ENCODE data around the gene SDC3.

DNA sequence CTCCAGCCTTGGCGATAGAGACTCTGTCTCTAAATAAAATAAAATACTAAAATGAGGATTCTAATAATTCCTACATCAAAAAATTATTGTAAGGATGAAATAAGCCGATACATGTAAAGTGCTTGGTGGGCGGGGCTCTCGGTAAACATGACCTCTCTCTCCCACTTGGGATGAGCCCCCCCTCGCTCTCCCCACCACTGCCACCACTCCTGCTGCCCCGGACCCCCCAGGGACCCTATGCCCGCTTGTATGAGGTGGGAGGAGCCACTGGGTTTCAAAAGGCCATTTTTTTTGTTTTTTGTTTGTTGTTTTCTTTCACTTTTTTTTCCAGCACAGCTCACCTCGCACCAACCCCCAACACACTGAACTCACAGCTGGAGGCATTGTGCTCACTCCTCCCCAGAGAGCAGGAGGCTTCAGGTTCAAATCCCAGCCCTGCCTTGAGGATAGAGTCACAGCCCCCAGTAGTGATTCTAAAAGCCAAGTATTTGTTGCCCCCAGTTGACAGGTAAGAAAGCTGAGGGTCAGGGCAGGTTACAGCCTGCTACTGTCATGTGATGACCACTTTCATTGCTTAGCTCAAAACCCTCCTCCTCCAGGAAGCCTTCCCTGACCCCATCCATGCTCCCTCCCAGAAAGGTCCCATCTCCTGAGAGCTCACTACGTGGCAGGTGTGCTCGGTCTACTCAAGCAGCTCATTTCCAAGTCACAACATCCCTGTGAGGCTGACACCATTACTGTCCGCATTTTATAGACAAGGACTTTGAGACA is 4.2 kb downstream of the SDC3 start:
- TF ChIP-seq, protein P1, sequence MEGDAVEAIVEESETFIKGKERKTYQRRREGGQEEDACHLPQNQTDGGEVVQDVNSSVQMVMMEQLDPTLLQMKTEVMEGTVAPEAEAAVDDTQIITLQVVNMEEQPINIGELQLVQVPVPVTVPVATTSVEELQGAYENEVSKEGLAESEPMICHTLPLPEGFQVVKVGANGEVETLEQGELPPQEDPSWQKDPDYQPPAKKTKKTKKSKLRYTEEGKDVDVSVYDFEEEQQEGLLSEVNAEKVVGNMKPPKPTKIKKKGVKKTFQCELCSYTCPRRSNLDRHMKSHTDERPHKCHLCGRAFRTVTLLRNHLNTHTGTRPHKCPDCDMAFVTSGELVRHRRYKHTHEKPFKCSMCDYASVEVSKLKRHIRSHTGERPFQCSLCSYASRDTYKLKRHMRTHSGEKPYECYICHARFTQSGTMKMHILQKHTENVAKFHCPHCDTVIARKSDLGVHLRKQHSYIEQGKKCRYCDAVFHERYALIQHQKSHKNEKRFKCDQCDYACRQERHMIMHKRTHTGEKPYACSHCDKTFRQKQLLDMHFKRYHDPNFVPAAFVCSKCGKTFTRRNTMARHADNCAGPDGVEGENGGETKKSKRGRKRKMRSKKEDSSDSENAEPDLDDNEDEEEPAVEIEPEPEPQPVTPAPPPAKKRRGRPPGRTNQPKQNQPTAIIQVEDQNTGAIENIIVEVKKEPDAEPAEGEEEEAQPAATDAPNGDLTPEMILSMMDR (IDR thresholded peaks at IDR 0.05; ENCODE audit: low read depth, low read length), result no peak
- TF ChIP-seq EZH2phosphoT487 (IDR thresholded peaks at IDR 0.05; ENCODE audit: low read depth), result no peak

All from OCI-LY3 (cell line).